ENCODE results near the gene NEK11. TPM values are rescaled to one million over a fixed set of nuclear protein-coding genes. Genes with fewer than 3 reads are reported as not detected.

NEK11 gene
- total and polyA plus RNA-seq, 2 experiments from 2014 or later: 1.7 to 2.0 TPM

DNA sequence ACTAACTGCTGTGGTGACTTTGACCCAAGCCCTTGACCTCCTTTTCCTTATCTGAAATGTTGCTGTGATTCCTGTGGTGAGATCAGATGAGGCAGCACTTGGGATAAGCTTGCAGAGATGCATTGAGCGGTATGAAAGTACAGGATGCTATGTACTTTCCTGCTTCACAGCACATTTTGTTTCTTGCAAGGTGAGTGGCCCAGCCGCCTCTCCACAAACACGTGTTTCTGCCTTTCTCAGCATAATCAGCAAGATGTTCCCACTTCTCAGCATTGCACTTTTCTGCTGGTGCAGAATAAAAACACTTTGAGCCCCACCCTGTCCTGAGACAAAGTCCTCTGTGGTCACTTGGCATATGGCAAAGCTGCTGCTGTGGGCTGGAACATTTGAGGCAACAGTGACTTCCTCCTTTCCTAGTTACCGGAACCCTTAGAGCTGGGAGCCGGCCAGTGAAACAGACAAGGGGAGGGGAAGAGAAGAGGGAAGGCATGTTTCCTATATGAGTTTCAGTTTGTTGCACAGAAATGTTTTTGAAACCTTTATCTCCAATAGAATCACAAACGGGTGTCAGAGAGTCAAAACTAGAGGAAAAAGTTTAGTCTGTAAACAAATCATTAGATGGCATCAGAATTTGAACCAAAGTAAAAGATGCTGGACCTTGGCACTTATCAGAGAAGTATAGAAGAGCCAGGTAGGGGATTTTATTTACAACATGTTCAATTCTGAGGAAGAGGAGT, 359.9 kb downstream of the NEK11 start:
- no peaks in the 10 kb centered on the region for H3K9me3 ChIP-seq (ENCODE audit: low read depth)
- no peak overlapping the region for H3K27ac ChIP-seq
- peaks cover 4% of the 10 kb centered on the region for H3K36me3 ChIP-seq
- H3K4me1 ChIP-seq (ENCODE audit: low read depth): peaks cover 6% of the 10 kb centered on the region
- TF ChIP-seq, protein P1, sequence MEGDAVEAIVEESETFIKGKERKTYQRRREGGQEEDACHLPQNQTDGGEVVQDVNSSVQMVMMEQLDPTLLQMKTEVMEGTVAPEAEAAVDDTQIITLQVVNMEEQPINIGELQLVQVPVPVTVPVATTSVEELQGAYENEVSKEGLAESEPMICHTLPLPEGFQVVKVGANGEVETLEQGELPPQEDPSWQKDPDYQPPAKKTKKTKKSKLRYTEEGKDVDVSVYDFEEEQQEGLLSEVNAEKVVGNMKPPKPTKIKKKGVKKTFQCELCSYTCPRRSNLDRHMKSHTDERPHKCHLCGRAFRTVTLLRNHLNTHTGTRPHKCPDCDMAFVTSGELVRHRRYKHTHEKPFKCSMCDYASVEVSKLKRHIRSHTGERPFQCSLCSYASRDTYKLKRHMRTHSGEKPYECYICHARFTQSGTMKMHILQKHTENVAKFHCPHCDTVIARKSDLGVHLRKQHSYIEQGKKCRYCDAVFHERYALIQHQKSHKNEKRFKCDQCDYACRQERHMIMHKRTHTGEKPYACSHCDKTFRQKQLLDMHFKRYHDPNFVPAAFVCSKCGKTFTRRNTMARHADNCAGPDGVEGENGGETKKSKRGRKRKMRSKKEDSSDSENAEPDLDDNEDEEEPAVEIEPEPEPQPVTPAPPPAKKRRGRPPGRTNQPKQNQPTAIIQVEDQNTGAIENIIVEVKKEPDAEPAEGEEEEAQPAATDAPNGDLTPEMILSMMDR (IDR thresholded peaks at IDR 0.05; ENCODE audit: low read depth, low read length): no peak
- peak in 1 of 2 donors; percentile 65 for DNase-seq (ENCODE audit: low read depth in 1 of 2, low spot score in 1 of 2)
- no peak overlapping the region for H3K4me3 ChIP-seq
- no peaks in the 10 kb centered on the region for H3K27me3 ChIP-seq

DNA sequence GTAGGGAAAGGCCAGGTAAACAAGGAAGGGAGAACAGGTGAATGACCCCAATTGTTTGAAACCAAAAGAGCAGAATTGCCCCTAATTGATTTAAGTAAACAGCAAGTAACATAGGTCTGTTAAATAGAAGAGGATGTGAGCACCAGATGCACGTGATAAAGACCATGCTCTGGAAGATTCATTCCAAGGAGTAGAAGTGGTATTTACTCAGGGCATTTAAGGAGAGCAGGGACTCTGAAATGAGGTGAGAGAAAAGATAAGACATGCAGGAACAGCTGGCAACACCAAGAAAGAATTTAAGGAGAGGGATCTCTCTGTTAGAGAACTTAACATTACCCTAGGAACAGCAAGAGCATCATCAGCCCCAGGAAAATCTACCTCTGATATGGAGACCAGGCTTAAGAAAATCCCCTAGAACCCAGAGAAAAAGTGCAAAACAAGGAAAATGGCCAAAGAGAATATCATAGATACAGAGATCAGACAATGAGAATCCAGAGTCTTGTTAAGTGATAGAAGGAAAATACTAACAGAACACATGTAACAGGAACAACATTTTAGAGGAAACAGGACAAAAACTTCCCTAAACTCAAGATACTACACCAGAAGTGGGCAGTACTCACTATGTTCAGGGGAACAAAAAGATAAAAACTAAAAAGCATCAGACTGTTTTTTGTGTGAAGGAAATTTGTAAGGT, 361.3 kb downstream of the NEK11 start:
- H3K27ac ChIP-seq: no peak overlapping the region
- H3K9me3 ChIP-seq (ENCODE audit: low read depth): no peaks in the 10 kb centered on the region
- TF ChIP-seq, protein P1 (IDR thresholded peaks at IDR 0.05; ENCODE audit: low read depth, low read length): no peak
- DNase-seq (ENCODE audit: low read depth in 1 of 2, low spot score in 1 of 2): peak in 1 of 2 donors; percentile 9
- no peaks in the 10 kb centered on the region for H3K27me3 ChIP-seq
- H3K4me3 ChIP-seq: no peak overlapping the region
- H3K4me1 ChIP-seq (ENCODE audit: low read depth): peaks cover 6% of the 10 kb centered on the region
- peaks cover 4% of the 10 kb centered on the region for H3K36me3 ChIP-seq

DNA sequence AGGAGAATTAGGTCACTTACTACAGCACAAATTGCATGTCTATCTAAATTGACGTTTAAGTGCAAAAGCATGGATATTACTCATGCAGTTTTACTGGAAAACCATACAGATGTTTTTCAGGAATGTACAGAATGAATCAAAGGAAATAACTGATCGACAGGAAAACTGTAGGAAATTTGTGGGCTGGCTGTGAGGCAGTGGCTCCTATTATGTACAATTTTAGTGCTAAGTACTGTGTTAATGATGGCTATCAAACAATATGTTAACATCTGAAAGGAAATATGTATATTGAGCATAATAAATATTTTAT, 361.8 kb downstream of the NEK11 start:
- DNase-seq (ENCODE audit: low read depth in 1 of 2, low spot score in 1 of 2): peak in 1 of 2 donors; percentile 46
- no peak overlapping the region for H3K4me3 ChIP-seq
- no peaks in the 10 kb centered on the region for H3K9me3 ChIP-seq (ENCODE audit: low read depth)
- peaks cover under 1% of the 10 kb centered on the region for H3K36me3 ChIP-seq
- H3K27ac ChIP-seq: no peak overlapping the region
- TF ChIP-seq, protein P1 (IDR thresholded peaks at IDR 0.05; ENCODE audit: low read depth, low read length): no peak
- H3K4me1 ChIP-seq (ENCODE audit: low read depth): peaks cover 6% of the 10 kb centered on the region
- H3K27me3 ChIP-seq: no peaks in the 10 kb centered on the region

DNA sequence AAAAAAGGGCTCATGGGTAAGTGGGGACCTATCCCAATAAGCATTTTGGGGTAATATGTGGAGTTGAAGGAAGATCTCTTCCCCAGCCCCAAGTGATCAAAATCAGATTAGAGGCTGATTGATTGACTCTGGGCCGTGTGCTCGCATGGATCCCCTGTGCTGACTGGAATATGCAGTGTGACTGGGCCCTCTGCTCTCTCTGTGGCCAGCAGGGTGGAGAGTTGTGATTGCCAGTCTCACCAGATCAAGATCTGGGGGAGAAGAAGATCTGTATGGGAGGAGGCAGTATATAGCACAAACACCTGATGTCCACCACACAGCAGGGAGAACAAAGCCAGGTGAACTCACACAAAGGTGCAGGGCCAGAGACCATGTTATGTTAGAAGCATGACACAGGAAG, 363.7 kb downstream of the NEK11 start:
- TF ChIP-seq, protein P1 (IDR thresholded peaks at IDR 0.05; ENCODE audit: low read depth, low read length): no peak
- H3K4me3 ChIP-seq: no peak overlapping the region
- peaks cover 6% of the 10 kb centered on the region for H3K4me1 ChIP-seq (ENCODE audit: low read depth)
- no peaks in the 10 kb centered on the region for H3K9me3 ChIP-seq (ENCODE audit: low read depth)
- no peak for DNase-seq (ENCODE audit: low read depth in 1 of 2, low spot score in 1 of 2)
- no peak overlapping the region for H3K27ac ChIP-seq
- no peaks in the 10 kb centered on the region for H3K27me3 ChIP-seq
- H3K36me3 ChIP-seq: no peaks in the 10 kb centered on the region

DNA sequence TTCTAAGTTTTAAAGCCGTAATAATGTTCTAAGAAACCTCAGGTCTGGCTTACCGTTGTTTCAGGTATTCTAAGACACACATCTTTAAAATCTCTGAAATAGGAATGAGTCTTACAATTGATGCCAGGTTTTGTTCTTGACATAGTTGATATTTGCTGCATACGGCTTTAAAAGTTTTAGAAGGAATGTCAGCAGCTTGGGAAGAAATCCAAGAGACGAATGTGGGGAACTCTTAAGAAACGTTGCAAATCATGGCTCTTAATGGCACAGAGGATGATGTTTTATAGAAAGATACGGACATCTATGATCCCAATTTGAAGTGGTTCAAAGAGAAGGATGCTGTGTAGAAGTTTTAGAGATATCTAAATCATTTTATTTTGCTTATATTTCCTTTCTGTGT, 366.4 kb downstream of the NEK11 start:
- Histone ChIP-seq H3K27me3 (no peaks in the 10 kb centered on the region), H3K9me3 (ENCODE audit: low read depth) (no peaks in the 10 kb centered on the region), H3K27ac (no peak overlapping the region), H3K36me3 (no peaks in the 10 kb centered on the region), H3K4me1 (ENCODE audit: low read depth) (no peaks in the 10 kb centered on the region), H3K4me3 (no peak overlapping the region)
- peak in 1 of 2 donors; percentile 26 for DNase-seq (ENCODE audit: low read depth in 1 of 2, low spot score in 1 of 2)
- TF ChIP-seq, protein P1 (IDR thresholded peaks at IDR 0.05; ENCODE audit: low read depth, low read length): no peak
